Posterior cingulate gyrus (tissue), 11 donors: ENCODE results near the gene PCDHGC3.

Experiments
- DNase-seq, 10 donors: peaks; one replicate each; pipeline versions ENCODE4 v3.0.0 to v3.0.0-alpha.2; 2020 to 2021; ENCODE audit warnings: mixed read lengths in 3 of 10
- intact Hi-C: fragments of 100-400 bp; cut with DNase I; formaldehyde crosslinking; loops from one replicate; pipeline ENCODE4 v1.15.1; 2023

The PCDHGC3 gene

DNA sequence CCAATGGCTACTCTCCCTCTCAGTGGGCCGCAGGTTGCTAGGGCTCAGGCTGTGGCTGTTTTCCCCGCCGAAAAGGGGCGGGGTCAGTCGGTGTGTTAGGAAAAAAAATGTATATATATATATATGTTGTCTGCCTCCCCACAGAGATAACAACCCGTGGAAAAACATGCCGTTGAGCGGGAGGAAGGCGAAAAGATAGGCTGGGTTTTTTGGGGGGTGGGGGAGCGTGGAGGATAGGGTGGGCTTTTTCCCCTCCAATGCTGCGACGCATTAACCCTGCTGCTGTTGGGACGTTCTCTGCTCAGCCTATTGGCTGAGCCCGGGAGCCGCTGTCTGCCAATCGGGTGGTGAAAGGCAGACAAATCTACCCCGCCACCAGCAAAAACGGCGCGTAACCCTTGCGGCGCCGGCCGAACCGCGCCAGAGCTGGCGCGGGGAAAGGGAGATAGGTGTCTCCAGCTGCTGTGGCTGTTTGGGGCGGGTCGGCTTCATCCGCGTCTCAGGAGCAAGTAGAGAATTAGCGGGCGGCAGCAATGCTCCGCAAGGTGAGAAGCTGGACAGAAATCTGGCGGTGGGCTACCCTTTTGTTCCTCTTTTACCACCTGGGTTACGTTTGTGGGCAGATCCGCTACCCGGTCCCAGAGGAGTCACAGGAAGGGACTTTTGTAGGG, 9.0 kb downstream of the PCDHGC3 start, which contains the start of gene PCDHGC4:
Gene PCDHGC4, plus strand, starts transcription at position 390 of the 671 bp plus-strand sequence. Its CDS starts 144 bp downstream, at position 534.
- intact Hi-C loops, result no loop called here
- peak in 7 of 10 donors; percentile 70 to 96 (median 81) for DNase-seq

DNA sequence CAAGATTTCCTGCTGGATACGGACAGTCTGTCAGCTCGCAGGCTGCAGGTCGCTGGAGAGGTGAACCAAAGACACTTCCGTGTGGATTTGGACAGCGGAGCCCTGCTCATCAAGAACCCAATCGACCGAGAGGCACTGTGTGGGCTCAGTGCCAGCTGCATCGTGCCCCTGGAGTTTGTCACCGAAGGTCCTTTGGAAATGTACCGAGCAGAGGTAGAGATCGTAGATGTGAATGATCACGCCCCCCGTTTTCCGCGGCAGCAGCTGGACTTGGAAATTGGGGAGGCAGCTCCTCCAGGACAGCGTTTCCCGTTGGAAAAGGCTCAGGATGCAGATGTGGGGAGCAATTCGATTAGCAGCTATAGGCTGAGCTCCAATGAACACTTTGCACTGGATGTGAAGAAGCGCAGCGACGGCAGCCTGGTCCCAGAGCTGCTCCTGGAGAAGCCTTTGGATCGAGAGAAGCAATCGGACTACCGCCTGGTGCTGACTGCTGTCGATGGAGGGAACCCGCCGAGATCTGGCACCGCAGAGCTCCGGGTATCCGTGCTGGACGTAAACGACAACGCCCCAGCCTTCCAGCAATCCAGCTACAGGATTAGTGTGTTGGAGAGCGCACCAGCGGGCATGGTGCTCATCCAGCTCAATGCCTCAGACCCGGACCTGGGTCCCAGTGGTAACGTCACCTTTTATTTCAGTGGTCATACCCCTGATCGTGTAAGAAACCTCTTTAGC, 9.7 kb downstream of the PCDHGC3 start:
- intact Hi-C loops, result no loop called here
- DNase-seq, result peak in 2 of 10 donors; percentile 84 to 89

DNA sequence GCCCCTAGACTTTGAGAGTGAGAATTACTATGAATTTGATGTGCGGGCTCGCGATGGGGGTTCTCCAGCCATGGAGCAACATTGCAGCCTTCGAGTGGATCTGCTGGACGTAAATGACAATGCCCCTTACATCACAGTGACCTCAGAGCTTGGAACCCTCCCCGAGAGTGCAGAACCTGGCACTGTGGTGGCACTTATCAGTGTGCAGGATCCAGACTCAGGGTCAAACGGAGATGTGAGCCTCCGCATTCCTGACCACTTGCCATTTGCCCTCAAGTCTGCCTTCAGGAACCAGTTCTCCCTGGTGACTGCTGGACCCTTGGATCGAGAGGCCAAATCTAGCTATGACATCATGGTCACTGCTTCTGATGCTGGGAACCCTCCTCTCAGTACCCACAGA, 10.3 kb downstream of the PCDHGC3 start:
- intact Hi-C loops, result no loop called here
- DNase-seq, result no peak

DNA sequence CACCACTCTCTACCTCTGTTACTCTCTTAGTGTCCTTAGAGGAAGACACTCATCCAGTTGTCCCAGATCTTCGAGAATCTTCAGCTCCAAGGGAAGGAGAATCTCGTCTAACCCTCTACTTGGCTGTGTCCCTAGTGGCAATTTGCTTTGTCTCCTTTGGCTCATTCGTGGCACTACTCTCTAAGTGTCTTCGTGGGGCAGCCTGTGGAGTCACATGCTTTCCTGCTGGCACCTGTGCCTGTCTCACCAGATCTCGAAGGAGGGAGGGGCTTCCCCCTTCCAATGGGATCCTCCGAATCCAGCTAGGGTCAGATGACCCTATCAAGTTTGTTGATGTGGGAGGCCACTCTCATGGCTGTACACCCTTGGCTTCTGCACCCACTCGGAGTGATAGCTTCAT, 11.4 kb downstream of the PCDHGC3 start:
- intact Hi-C loops, result no loop called here
- DNase-seq, result no peak

DNA sequence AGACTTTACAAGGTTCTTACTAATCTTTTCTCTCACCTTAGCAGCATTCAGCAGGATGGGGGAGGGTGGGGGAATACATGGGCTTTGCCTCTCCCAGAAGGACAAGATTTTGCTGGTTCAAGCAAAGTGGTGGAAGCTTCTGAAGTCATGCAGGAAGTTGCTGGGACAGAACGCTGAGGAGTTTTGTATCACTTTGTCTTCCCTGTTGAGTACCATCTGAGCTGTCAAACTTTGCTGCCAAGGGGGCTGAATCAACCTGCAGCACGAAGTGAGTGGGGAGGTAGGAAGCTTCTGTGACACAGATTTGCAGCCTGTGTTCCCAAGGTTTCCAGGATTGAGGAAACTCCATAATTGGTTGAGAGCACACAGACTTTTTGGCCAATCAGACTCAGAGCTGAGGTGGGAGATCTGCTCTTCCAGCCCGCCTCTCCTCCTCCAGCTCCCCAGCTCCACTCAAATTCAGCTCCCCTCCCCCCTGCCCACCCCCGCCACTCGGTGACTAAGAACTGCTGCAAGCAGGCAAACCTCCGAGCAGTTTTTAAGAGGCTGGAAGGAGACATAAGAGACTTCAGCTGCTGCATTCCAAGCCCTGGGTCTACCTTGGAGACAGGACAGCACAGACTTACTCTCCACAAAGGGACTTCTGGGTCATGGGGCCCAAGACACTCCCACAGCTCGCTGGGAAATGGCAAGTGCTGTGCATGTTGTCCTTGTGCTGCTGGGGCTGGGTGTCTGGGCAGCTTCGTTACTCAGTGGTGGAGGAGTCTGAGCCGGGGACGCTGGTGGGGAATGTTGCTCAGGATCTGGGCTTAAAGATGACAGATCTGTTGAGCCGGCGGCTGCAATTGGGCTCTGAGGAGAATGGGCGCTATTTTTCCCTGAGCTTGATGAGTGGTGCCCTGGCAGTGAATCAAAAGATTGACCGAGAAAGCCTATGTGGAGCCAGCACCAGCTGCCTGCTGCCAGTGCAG, 13.1 kb downstream of the PCDHGC3 start, which contains the start of gene PCDHGC5:
Gene PCDHGC5, plus strand, starts transcription at position 491 of the 971 bp plus-strand sequence. Its CDS starts 160 bp downstream, at position 651.
- DNase-seq, result peak in 6 of 10 donors; percentile 54 to 90 (median 65)
- intact Hi-C loops, result no loop called here

DNA sequence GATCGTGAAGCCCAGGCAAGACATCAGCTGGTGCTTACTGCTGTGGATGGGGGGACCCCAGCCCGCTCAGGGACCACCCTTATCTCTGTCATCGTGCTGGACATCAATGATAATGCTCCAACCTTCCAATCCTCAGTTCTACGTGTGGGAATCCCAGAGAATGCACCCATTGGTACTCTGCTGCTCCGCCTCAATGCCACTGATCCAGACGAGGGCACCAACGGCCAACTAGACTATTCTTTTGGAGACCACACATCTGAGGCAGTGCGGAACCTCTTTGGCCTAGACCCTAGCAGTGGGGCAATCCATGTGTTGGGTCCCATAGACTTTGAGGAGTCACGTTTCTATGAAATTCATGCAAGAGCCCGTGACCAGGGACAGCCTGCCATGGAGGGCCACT, 14.1 kb downstream of the PCDHGC3 start:
- DNase-seq, result no peak
- intact Hi-C loops, result no loop called here

DNA sequence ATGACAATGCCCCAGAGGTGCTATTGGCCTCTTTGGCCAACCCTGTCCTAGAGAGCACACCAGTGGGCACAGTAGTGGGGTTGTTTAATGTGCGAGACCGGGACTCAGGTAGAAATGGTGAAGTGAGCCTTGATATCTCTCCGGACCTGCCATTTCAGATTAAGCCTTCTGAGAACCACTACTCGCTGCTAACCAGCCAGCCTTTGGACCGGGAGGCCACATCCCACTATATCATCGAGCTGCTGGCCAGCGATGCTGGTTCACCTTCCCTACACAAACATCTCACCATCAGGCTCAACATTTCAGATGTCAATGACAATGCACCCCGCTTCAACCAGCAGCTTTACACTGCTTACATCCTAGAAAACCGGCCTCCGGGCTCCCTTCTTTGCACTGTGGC, 14.5 kb downstream of the PCDHGC3 start:
- intact Hi-C loops, result no loop called here
- no peak for DNase-seq

DNA sequence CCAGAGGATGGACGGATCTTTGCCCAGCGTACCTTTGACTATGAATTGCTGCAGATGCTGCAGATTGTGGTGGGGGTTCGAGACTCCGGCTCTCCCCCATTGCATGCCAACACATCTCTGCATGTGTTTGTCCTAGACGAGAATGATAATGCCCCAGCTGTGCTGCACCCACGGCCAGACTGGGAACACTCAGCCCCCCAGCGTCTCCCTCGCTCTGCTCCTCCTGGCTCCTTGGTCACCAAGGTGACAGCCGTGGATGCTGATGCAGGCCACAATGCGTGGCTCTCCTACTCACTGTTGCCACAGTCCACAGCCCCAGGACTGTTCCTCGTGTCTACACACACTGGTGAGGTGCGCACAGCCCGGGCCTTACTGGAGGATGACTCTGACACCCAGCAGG, 15.0 kb downstream of the PCDHGC3 start:
- intact Hi-C loops, result no loop called here
- DNase-seq, result no peak

DNA sequence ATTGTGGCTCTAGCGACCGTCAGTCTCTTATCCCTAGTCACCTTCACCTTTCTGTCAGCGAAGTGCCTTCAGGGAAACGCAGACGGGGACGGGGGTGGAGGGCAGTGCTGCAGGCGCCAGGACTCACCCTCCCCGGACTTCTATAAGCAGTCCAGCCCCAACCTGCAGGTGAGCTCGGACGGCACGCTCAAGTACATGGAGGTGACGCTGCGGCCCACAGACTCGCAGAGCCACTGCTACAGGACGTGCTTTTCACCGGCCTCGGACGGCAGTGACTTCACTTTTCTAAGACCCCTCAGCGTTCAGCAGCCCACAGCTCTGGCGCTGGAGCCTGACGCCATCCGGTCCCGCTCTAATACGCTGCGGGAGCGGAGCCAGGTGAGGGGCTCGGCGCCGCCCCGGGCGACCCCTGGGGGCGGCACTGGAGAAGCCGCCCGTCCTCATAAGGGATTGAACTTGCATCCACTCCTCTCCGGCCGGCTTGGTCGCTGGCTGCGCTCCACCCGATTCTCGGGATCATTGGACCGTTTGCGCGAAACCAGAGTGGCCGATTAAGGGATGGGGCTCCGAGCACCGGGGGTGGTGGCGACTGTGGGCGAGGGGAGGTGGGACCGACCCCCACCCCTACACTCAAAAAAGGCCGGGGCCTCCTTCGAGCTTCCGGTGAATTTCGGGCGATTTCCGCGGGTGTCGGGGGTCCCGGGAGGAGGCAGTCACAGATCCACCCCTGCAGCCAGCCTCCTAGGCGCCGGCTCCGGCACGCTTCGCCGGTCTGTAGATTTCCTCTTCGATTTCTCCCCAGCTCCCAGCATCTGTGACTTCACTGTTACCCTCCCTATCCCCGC, 15.8 kb downstream of the PCDHGC3 start:
- intact Hi-C loops, result no loop called here
- peak in 1 of 10 donors; percentile 84 for DNase-seq

DNA sequence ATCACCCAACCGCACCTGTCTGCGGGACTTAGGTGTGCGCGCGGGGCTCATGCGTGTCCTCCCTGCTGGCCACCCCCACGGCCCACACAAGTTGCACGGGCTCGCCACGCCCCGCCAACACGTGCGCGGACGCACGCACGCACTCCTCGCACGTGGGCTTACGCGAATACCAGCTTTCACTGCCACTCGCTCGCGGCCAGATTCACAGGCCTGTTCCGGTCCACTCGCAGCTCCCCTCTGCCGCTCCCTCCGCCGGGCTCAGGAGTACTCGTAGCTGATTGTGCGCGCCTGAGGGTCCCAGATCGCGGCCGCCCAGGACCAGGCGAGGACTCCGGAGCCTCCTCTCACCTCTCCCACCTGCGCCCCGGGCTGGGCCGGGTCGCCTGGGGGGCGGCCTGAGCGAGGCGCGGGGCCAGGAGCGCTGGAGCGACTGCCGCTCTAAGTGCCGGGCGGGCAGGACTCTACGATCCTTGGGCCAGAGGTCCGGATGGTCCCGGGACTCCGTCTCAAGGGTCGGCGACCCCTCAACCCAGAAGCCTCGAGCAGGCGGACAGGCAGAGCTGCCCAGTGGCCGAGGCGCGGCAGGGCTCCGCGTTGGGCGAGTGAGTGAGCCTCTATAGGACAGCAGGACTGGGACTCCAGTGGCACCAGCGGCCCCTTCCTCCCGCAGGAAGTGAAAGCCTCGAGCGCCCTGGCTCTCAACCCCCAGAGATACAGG, 16.6 kb downstream of the PCDHGC3 start:
- intact Hi-C loops, result no loop called here
- DNase-seq, result peak in 6 of 10 donors; percentile 59 to 93 (median 81)

DNA sequence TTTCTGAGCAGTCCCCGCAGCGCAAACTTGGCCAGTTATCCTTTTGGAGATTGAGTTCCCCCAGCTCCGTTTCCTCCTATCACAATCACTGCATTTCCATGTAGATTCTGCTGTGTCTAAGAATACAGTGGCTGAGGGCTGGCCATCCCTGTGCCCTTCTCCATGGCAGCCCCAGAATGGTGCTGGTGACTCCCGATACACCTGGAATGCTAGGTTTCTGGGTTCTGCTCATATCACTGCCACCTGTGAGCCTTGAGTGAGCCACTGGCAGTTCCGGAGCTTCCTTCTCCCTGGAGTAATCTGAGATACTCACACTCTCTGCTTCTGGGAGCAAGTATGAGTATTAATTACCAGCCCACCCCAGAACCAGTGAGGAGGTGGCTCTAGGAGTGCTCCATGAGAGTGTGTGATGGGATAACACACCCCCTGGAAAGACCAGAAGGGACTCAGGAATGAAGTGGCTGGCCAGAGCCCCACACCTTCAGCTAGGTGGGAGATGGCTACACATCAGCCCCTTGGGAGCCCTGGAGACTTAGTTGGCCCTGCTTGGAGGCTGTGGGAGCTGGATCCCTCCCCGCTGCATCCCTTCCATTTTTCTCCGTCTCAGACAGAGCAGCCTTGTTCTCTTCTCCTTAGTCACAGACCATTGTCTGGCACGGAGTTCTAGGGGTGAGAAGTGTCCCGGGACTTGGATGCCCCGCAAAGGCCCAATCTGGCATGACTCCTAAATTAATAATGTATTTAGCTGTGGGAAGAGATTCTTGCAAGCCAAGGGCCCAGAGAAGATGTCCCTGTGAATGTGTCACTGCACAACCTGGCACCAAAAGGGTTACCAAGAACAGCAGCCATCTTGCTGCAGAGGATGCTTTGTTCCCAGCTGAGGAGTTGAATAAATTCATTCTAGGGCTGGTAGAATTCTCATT, 18.0 kb downstream of the PCDHGC3 start:
- DNase-seq, result peak in 2 of 10 donors; percentile 37 to 49
- intact Hi-C loops, result no loop called here

DNA sequence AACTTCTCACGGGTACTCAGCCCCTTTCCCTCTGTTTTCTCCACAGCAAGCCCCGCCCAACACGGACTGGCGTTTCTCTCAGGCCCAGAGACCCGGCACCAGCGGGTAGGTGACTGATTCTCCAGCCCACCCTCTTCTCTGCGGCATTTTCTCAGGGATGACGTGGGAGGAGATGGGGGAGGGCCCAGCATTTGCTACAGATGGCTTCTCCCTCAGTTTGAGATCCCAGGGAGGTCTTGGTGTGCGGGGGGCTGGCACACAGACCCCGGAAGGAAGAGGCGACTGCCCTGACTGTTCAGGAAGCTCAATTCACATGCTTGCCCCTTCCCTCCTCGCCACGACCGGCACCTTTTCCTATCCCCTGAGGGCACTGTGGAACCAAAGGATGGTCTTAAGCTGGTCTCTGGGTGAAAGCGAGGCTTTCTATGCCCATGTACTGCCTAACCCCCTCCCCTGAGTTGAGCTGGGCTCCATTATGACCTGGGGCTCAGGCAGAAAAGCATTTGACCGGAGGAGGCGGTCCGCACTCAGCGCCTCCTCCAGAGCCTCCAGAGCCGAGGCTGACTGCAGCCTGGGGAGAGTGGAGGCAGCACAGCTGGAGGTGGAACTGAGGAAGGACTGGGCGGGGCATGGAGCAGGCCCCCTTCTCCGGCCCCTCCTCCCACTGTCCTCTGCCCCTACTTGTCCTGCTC, 19.1 kb downstream of the PCDHGC3 start:
- intact Hi-C loops, result no loop called here
- DNase-seq, result peak in 6 of 10 donors; percentile 52 to 93 (median 77)

DNA sequence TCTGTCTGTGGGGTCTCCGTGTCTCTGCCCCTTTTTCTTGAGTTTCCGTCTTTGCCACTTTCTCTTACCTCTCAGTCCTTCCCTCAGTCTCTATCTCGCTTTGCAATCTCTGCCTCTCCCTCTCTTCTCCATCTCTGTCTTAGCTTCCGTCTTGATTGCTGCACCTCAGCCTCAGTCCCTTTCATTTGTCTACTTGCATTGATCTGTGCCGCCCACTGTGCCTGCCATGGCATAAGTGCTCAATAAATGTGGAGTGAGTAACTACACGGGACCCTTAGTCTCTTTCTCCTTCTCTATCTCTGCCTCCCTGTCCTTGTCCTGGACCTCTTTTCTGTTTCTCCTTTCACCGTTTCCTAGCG, 19.7 kb downstream of the PCDHGC3 start:
- DNase-seq, result no peak
- intact Hi-C loops, result no loop called here

DNA sequence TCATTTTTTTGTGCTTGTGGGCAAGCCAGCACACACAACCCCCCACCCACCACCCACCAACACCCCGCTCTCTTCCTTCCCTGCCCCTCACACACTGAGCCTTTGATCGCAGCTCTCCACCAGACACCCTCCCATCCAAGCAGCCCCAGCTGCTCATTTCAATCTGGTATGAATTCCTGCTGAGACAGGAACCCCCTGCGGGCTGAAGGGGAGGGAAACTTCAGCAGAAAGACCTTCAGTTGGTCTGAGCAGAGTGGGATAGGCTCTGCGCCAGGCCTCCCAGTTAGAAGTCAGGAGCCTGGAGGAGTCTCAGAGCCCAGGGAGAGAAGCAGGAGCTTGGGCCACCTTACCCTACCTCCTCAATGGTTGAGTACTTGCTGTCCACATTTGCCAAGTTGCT, 20.3 kb downstream of the PCDHGC3 start:
- DNase-seq, result peak in 1 of 10 donors; percentile 72
- intact Hi-C loops, result no loop called here

DNA sequence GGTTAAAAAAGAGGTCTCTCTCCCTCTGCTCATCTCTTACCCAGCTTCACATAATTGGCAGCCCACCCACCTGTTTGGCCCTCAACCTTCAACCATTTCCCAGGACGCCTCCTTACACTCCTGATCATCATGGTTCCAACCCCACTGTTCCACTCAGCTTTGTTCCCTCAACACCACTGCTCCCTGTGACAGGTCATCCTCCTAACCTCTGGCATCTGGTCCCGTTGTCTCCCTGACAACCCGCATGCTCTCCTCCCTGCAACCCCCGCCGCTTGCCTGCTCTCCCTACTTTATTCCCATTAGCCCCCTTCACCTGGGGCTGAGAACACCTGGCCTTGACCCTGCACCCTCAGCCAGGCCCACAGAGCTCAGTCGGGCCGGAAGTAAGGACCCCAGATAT, 26.0 kb downstream of the PCDHGC3 start:
- intact Hi-C loops, result no loop called here
- peak in 1 of 10 donors; percentile 58 for DNase-seq

DNA sequence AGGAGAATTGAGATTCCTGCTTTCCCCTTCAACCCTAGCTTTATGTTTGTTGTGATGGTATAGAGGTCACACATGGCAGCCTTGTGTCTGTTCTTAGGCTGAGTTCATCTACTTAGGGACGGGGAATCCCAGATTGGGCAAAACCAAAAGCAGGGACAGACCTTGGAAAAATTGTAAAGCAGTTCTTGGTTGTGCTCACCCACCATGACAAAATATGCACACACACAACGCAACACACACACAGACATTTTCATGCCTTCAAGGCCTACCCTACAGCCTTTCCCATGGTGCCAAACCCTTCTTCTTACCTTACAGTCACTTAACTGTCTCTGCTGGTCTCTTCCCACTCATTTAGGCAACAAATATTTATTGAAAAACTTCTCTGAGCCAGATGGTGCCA, 27.9 kb downstream of the PCDHGC3 start:
- intact Hi-C loops, result no loop called here
- DNase-seq, result peak in 1 of 10 donors; percentile 4

DNA sequence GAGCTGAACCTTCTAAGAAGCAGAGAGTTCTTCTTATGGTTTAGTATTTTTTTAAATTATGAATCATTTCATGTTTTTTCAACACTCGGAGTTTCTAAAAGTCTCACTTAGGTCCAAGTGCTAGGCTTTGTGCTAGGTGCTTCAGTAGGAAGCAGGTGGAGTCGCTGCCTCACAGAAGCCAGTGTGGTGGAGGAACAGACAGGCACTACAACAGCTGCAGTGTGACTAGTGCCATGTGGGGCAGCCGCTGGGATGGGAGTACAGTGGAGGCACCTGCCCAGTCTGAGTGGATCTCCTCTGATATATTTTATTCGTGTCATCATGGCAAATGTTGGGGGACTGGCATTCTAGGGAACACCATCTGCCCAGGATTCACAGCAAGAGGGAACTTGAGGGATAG, 28.4 kb downstream of the PCDHGC3 start:
- intact Hi-C loops, result no loop called here
- peak in 2 of 10 donors; percentile 68 to 87 for DNase-seq
